Lower lobe of right lung (tissue), 2 donors: ENCODE measurements around the gene ATG9A. TPM values are rescaled to one million over a fixed set of nuclear protein-coding genes. Genes with fewer than 3 reads are reported as not detected.

Experiments
- ATAC-seq, 2 donors: fragments of 200-7000 bp; cut with Tn5 transposase; one replicate each; pipeline ENCODE4 v1.9.1; 2020 to 2022; ENCODE audit warnings: mild to moderate bottlenecking in 2 of 2, moderate library complexity in 2 of 2
- DNase-seq: peaks from one replicate; pipeline ENCODE4 v3.0.0-alpha.2; 2020
- H3K27ac ChIP-seq: fragments of 200-600 bp; one replicate; pipeline ENCODE4 v1.8.0; 2022
- H3K27me3 ChIP-seq: fragments of 200-600 bp; one replicate; pipeline ENCODE4 v1.8.0; 2022; ENCODE audit warnings: low read depth
- H3K36me3 ChIP-seq: fragments of 200-600 bp; one replicate; pipeline ENCODE4 v1.8.0; 2022; ENCODE audit warnings: mild to moderate bottlenecking
- H3K4me1 ChIP-seq: fragments of 200-600 bp; one replicate; pipeline ENCODE4 v1.8.0; 2022
- H3K4me3 ChIP-seq: fragments of 200-600 bp; one replicate; pipeline ENCODE4 v1.8.0; 2022; ENCODE audit warnings: mild to moderate bottlenecking
- H3K9me3 ChIP-seq: fragments of 200-600 bp; one replicate; pipeline ENCODE4 v1.8.0; 2022
- CTCF ChIP-seq: fragments of 200-600 bp; IDR thresholded peaks from one replicate; pipeline ENCODE4 v1.8.0; 2022; ENCODE audit warnings: antibody characterized with exemption, mild to moderate bottlenecking
- intact Hi-C: fragments of 100-400 bp; cut with DNase I; formaldehyde crosslinking; loops from one replicate; pipeline ENCODE4 v1.11.0; 2022
- total RNA-seq: library from RNA; stranded (reverse); fragmentation: NEBNext Ultra II Directional; extraction: Animal tissue kit (Norgen Biotek cat#: 25700); gene quantifications from one replicate; pipeline ENCODE4 v1.2.1, GENCODE V29; 2021
- donor health status: DM: no; HTN: yes; CAD: no; lungs with severe emphysema.

Gene ATG9A
- total RNA-seq, 1 donor from 2014 or later = 45.7 TPM

GRCh38 chr2:219234331-219234730 is 4.9 kb upstream of the ATG9A start:
- Histone ChIP-seq H3K27ac (no peak overlapping the region), H3K36me3 (peaks cover 80% of the 10 kb centered on the region), H3K4me3 (no peak overlapping the region), H3K4me1 (peaks cover 17% of the 10 kb centered on the region), H3K9me3 (no peaks in the 10 kb centered on the region), H3K27me3 (no peaks in the 10 kb centered on the region)
- no peak for TF ChIP-seq CTCF
- no peak for ATAC-seq
- intact Hi-C loops = no loop called here
- no peak for DNase-seq

GRCh38 chr2:219230059-219230540 is 664 bp upstream of the ATG9A start:
- Histone ChIP-seq H3K36me3 (peaks cover 60% of the 10 kb centered on the region), H3K4me1 (peaks cover 39% of the 10 kb centered on the region), H3K27me3 (no peaks in the 10 kb centered on the region), H3K9me3 (no peaks in the 10 kb centered on the region), H3K27ac (peak overlapping the region; percentile 95), H3K4me3 (peak overlapping the region; percentile 69)
- peak; percentile 47 to 58 for ATAC-seq
- no peak for TF ChIP-seq CTCF
- intact Hi-C loops = no loop called here
- peak; percentile 82 for DNase-seq

- no peaks in the 10 kb centered on the region for H3K9me3 ChIP-seq
- no peak for TF ChIP-seq CTCF
- H3K27ac ChIP-seq = peak overlapping the region; percentile 95
- intact Hi-C loops = no loop called here
- H3K4me1 ChIP-seq = peaks cover 39% of the 10 kb centered on the region
- H3K27me3 ChIP-seq = no peaks in the 10 kb centered on the region
- DNase-seq (no peak), ATAC-seq (no peak)
- H3K36me3 ChIP-seq = peaks cover 60% of the 10 kb centered on the region
- H3K4me3 ChIP-seq = peak overlapping the region; percentile 69
Observed at GRCh38 chr2:219228911-219229304, 528 bp downstream of the ATG9A start.

GRCh38 chr2:219228041-219228910 is 1.2 kb downstream of the ATG9A start:
- no peak for DNase-seq
- Histone ChIP-seq H3K4me3 (peak overlapping the region; percentile 69), H3K9me3 (no peaks in the 10 kb centered on the region), H3K36me3 (peaks cover 60% of the 10 kb centered on the region), H3K27me3 (no peaks in the 10 kb centered on the region), H3K4me1 (peaks cover 39% of the 10 kb centered on the region), H3K27ac (peak overlapping the region; percentile 95)
- no peak for TF ChIP-seq CTCF
- no peak for ATAC-seq
- intact Hi-C loops = no loop called here

GRCh38 chr2:219225350-219225749 is 4.1 kb downstream of the ATG9A start:
- Histone ChIP-seq H3K27me3 (no peaks in the 10 kb centered on the region), H3K9me3 (no peaks in the 10 kb centered on the region), H3K4me1 (peaks cover 28% of the 10 kb centered on the region), H3K27ac (no peak overlapping the region), H3K36me3 (peaks cover 68% of the 10 kb centered on the region), H3K4me3 (no peak overlapping the region)
- intact Hi-C loops = no loop called here
- no peak for TF ChIP-seq CTCF
- ATAC-seq (no peak), DNase-seq (no peak)
